Measurements from ENCODE around the gene SEC14L5. TPM values are rescaled to one million over a fixed set of nuclear protein-coding genes. Genes with fewer than 3 reads are reported as not detected.

SEC14L5 gene
- total and polyA plus RNA-seq, 10 of the 15 experiments (the other 5 are each of a cell fraction or from before 2014, with no cell fraction given) = 0.01 TPM; not detected in 9

GRCh38 chr16:4933871-4934395, 24.2 kb upstream of the SEC14L5 start (continued):
- TF ChIP-seq BACH1 (IDR thresholded peaks at IDR 0.05; ENCODE audit: borderline replicate concordance) = no peak
- TF ChIP-seq RUNX3 (IDR thresholded peaks at IDR 0.05; ENCODE audit: low read length) = no peak
- TF ChIP-seq E4F1 (IDR thresholded peaks at IDR 0.05; ENCODE audit: borderline replicate concordance, partially characterized antibody) = no peak
- no peak for TF ChIP-seq STAT3 (IDR thresholded peaks at IDR 0.05; ENCODE audit: low read depth, low read length)
- no peak for TF ChIP-seq IRF4 (IDR thresholded peaks at IDR 0.05; ENCODE audit: low read depth, low read length)
- no peak for TF ChIP-seq BRCA1 (IDR thresholded peaks at IDR 0.05; ENCODE audit: low read depth, low read length)

- DNase-seq (ENCODE audit: low read depth, low spot score) = no peak
- no peak for TF ChIP-seq SIN3A (IDR thresholded peaks at IDR 0.05; ENCODE audit: low read depth, low read length)
- no peak for TF ChIP-seq USF1 (IDR thresholded peaks at IDR 0.05; ENCODE audit: borderline replicate concordance, extremely low read length, insufficient read depth, low read depth, low read length)
- TF ChIP-seq FOXK2 (IDR thresholded peaks at IDR 0.05) = no peak
- TF ChIP-seq SMC3 (IDR thresholded peaks at IDR 0.05; ENCODE audit: borderline replicate concordance, low read length) = no peak
- no peak for TF ChIP-seq LARP7 (IDR thresholded peaks at IDR 0.05)
- no peak for TF ChIP-seq MYC (IDR thresholded peaks at IDR 0.05; ENCODE audit: insufficient read depth, insufficient read length, insufficient replicate concordance, low read length, severe bottlenecking)
- no peak for TF ChIP-seq YBX1 (IDR thresholded peaks at IDR 0.05)
- TF ChIP-seq SPI1 (IDR thresholded peaks at IDR 0.05; ENCODE audit: borderline replicate concordance, insufficient read depth, low read depth, low read length) = no peak
- H3K27ac ChIP-seq (ENCODE audit: control insufficient read depth, insufficient read depth) = no peak overlapping the region
- ChIA-PET CTCF (no interaction called here), SMC1A (ENCODE audit: uncharacterized antibody, unreplicated experiment) (no interaction called here), RAD21 (ENCODE audit: unreplicated experiment) (no interaction called here), POLR2A (no interaction called here)
- no peaks in the 10 kb centered on the region for H3K36me3 ChIP-seq (ENCODE audit: control insufficient read depth in 2 of 2, insufficient read depth in 2 of 2, low read length in 1 of 2)
- 47% methylated on average over 6 of the region's 6 CpGs for WGBS (ENCODE audit: insufficient coverage, insufficient replicate concordance, low lambda C conversion rate, missing lambda C conversion rate)
- peaks cover 3 to 12% of the 10 kb centered on the region in 2 experiments; a peak in 3 of 4 replicates for H3K27me3 ChIP-seq (replicated peaks in 1 of 2; ENCODE audit: control insufficient read depth in 2 of 2, insufficient read depth in 2 of 2, low read length in 1 of 2)
- H3K79me2 ChIP-seq (ENCODE audit: control insufficient read depth, insufficient read depth, low read length) = no peaks in the 10 kb centered on the region
- ATAC-seq = no peak
- no peak overlapping the region for H3K4me3 ChIP-seq
- H2AFZ ChIP-seq (ENCODE audit: control insufficient read depth, low read depth, low read length) = no peak overlapping the region
- H3K4me1 ChIP-seq (ENCODE audit: control insufficient read depth, insufficient read depth, low read length) = no peaks in the 10 kb centered on the region
- intact Hi-C loops (cut with micrococcal nuclease; ENCODE audit: unreplicated experiment) = no loop called here
- in situ Hi-C loops (cut with MboI) = no loop called here
- FAIRE-seq = no peak
- no peaks in the 10 kb centered on the region for H3K9me3 ChIP-seq (replicated peaks; ENCODE audit: control insufficient read depth, insufficient read depth, low read length)
- no peaks in the 10 kb centered on the region; the same call in 1 of the 2 replicates for H4K20me1 ChIP-seq (ENCODE audit: control insufficient read depth, insufficient read depth)
- no peak overlapping the region for H3K4me2 ChIP-seq (ENCODE audit: control insufficient read depth, insufficient read depth)
- no TSS peak for BruUV-seq (replicated peaks)
- H3K9ac ChIP-seq (ENCODE audit: control insufficient read depth, insufficient read depth, low read length) = no peak overlapping the region
Observed at GRCh38 chr16:4934591-4934990, 23.5 kb upstream of the SEC14L5 start.

Data from GM12878 (cell line).